ENCODE data around the gene ITGB3. TPM values are rescaled to one million over a fixed set of nuclear protein-coding genes. Genes with fewer than 3 reads are reported as not detected.
A peak's percentile ranks its signal among the peaks of the same experiment; 100 is the strongest.

ITGB3 gene
- total RNA-seq, 4 donors from 2014 or later = 0.76 to 6.6 (median 4.6) TPM

DNA sequence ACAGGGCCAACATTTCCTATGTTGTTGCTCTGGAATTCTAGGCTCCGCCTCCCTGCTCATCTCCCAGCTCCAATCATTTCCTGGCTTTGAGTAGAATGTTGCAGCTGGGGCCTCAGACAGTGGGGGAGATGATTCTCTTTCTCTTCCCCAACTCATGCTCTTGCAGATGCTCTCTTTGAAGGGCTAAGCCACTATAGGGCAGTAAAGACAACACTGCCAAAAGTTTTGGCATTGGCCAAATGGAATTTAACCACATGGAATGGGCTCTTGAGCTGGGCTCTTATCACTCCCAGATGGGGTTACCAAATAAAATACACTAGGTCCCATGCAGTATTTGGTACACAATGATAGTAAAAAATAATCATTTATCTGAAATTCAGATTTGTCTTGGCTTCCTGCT, 50.6 kb downstream of the ITGB3 start:
- peaks cover 11% of the 10 kb centered on the region for H3K36me3 ChIP-seq

DNA sequence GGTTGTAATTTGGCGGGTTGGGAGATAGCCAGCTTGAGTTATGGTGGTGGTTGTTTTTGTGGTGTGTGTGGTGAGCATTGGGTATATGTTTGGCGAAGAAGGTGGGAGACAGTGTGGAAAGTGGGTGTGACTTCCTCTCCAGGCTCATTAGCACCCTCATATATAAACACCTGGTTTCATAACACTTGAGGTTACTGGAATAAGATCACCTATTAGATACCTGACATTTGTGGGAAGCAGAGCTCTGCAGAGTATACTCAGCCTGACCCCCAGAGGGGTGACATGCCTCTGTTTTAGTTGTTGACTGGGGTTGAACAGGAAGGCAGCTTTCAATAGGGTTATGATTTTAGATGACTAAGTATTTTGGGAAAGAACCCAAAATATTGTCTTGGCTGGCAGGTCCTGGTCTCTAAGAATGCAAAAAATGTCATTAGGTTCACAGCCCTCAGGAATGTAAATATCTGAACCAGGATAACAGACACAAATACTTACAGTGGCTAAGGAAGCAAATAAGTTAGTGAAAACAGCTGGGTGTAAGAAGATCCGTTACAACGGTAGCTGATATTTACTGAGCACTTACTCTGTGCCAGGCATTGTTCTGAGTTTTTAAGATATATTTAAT, 51.8 kb downstream of the ITGB3 start:
- H3K27ac ChIP-seq = peak overlapping the region; percentile 26
- H3K36me3 ChIP-seq = peaks cover 11% of the 10 kb centered on the region
- no peak for DNase-seq (ENCODE audit: low spot score in 2 of 2)
- WGBS = 46% methylated on average over 4 of the region's 4 CpGs
- no peaks in the 10 kb centered on the region for H3K9me3 ChIP-seq
- TF ChIP-seq EP300 (IDR thresholded peaks at IDR 0.05) = no peak
- TF ChIP-seq POLR2AphosphoS5 (IDR thresholded peaks at IDR 0.05) = no peak
- TF ChIP-seq, protein P1, sequence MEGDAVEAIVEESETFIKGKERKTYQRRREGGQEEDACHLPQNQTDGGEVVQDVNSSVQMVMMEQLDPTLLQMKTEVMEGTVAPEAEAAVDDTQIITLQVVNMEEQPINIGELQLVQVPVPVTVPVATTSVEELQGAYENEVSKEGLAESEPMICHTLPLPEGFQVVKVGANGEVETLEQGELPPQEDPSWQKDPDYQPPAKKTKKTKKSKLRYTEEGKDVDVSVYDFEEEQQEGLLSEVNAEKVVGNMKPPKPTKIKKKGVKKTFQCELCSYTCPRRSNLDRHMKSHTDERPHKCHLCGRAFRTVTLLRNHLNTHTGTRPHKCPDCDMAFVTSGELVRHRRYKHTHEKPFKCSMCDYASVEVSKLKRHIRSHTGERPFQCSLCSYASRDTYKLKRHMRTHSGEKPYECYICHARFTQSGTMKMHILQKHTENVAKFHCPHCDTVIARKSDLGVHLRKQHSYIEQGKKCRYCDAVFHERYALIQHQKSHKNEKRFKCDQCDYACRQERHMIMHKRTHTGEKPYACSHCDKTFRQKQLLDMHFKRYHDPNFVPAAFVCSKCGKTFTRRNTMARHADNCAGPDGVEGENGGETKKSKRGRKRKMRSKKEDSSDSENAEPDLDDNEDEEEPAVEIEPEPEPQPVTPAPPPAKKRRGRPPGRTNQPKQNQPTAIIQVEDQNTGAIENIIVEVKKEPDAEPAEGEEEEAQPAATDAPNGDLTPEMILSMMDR (IDR thresholded peaks at IDR 0.05) = no peak
- no peak for TF ChIP-seq POLR2A (IDR thresholded peaks at IDR 0.05)
- H3K4me1 ChIP-seq = peaks cover 12% of the 10 kb centered on the region
- no peak overlapping the region for H3K4me3 ChIP-seq
- no peaks in the 10 kb centered on the region for H3K27me3 ChIP-seq

More for the DNA sequence above, 50.6 kb downstream of the ITGB3 start:
- no peak overlapping the region for H3K4me3 ChIP-seq
- no peaks in the 10 kb centered on the region for H3K27me3 ChIP-seq
- TF ChIP-seq POLR2AphosphoS5 (IDR thresholded peaks at IDR 0.05) = no peak
- no peaks in the 10 kb centered on the region for H3K9me3 ChIP-seq
- no peak for DNase-seq (ENCODE audit: low spot score in 2 of 2)
- peaks cover 12% of the 10 kb centered on the region for H3K4me1 ChIP-seq
- H3K27ac ChIP-seq = peak overlapping the region; percentile 26
- WGBS = 100% methylated on average over 1 of the region's 1 CpG

DNA sequence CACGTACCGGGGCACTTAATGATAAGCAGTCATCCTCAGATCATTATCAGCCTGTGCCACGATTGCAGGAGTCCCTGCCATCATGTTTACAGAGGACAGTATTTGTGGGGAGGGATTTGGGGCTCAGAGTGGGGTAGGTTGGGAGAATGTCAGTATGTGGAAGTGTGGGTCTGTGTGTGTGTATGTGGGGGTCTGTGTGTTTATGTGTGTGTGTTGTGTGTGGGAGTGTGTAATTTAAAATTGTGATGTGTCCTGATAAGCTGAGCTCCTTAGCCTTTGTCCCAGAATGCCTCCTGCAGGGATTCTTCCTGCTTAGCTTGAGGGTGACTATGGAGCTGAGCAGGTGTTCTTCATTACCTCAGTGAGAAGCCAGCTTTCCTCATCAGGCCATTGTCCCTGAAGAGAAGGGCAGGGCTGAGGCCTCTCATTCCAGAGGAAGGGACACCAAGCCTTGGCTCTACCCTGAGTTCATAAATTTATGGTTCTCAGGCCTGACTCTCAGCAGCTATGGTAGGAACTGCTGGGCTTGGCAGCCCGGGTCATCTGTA, 56.6 kb downstream of the ITGB3 start:
- TF ChIP-seq EP300 (IDR thresholded peaks at IDR 0.05) = no peak
- TF ChIP-seq POLR2A (IDR thresholded peaks at IDR 0.05) = no peak
- TF ChIP-seq POLR2AphosphoS5 (IDR thresholded peaks at IDR 0.05) = no peak
- TF ChIP-seq, protein P1 (IDR thresholded peaks at IDR 0.05) = no peak
- no peak for DNase-seq (ENCODE audit: low spot score in 2 of 2)
- 71% methylated on average over 4 of the region's 4 CpGs for WGBS

DNA sequence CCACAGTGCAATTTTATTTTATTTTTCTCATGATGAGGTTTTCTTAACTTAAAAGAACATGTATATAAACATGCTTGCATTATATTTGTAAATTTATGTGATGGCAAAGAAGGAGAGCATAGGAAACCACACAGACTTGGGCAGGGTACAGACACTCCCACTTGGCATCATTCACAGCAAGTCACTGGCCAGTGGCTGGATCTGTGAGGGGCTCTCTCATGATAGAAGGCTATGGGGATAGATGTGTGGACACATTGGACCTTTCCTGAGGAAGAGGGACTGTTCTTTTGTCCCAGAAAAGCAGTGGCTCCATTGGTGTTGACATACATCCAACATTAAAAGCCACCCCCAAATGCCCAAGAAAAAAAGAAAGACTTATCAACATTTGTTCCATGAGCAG, 57.8 kb downstream of the ITGB3 start:
- Histone ChIP-seq H3K27ac (no peak overlapping the region), H3K36me3 (peaks cover 3% of the 10 kb centered on the region), H3K27me3 (no peaks in the 10 kb centered on the region), H3K4me3 (no peak overlapping the region), H3K9me3 (no peaks in the 10 kb centered on the region), H3K4me1 (peaks cover 14% of the 10 kb centered on the region)
- TF ChIP-seq EP300 (IDR thresholded peaks at IDR 0.05) (no peak), POLR2AphosphoS5 (IDR thresholded peaks at IDR 0.05) (no peak), POLR2A (IDR thresholded peaks at IDR 0.05) (no peak)
- TF ChIP-seq, protein P1 (IDR thresholded peaks at IDR 0.05) = no peak
- DNase-seq (ENCODE audit: low spot score in 2 of 2) = no peak

More for the DNA sequence above, 56.6 kb downstream of the ITGB3 start:
- H3K4me3 ChIP-seq = no peak overlapping the region
- no peak overlapping the region for H3K27ac ChIP-seq
- peaks cover 12% of the 10 kb centered on the region for H3K4me1 ChIP-seq
- peaks cover 3% of the 10 kb centered on the region for H3K36me3 ChIP-seq
- H3K9me3 ChIP-seq = no peaks in the 10 kb centered on the region
- H3K27me3 ChIP-seq = no peaks in the 10 kb centered on the region

DNA sequence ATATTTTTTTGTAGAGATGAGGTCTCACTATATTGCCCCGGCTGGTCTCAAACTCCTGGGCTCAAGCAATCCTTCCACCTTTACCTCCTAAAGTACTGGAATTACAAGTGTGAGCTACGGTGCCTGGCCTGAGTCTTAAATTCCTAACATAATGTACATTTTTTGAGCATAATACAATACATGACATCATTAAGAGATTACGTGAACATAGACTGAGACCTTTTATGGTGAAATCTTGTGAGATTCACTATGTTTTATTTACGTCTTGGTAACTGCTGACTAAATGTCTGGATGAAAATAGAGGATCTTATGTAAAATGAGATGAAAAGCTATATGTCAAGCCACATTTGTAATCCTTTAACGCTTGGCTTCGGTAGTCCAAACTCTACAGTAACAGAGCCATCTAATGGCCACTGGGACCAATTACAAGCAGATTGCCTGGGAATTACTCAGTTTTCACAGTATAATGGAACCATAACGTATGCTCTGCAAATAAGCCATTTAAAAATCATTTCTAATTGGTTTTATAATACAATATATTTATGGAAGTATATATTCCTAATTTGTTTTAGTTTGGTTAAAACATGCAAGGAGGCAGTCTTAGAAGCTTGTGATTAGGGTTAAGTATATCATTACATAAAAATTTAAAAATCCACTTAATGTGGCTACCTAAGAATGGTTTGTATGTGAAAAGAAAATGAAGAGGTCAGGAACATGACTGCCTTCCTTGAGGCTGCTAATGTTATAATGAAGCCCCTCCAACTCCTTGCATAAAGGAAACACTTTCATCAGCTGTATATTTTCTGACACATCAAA, 62.0 kb downstream of the ITGB3 start:
- 19% methylated on average over 7 of the region's 7 CpGs for WGBS
- no peaks in the 10 kb centered on the region for H3K9me3 ChIP-seq
- no peak overlapping the region for H3K4me3 ChIP-seq
- peak overlapping the region; percentile 55 for H3K27ac ChIP-seq
- no peak for DNase-seq (ENCODE audit: low spot score in 2 of 2)
- H3K36me3 ChIP-seq = no peaks in the 10 kb centered on the region
- H3K4me1 ChIP-seq = peaks cover 17% of the 10 kb centered on the region
- TF ChIP-seq POLR2AphosphoS5 (IDR thresholded peaks at IDR 0.05) (no peak), EP300 (IDR thresholded peaks at IDR 0.05) (peak; percentile 42)
- TF ChIP-seq, protein P1 (IDR thresholded peaks at IDR 0.05) = peak; percentile 66
- H3K27me3 ChIP-seq = no peaks in the 10 kb centered on the region
